HL-60 (cell line): ENCODE data around the gene SOBP.

Source experiments
- DNase-seq, 2 experiments: peaks; one replicate each; pipeline ENCODE4 v3.0.0-alpha.2; 2010 to 2020; ENCODE audit warnings: low read depth in 1 of 2, low spot score in 1 of 2
- H3K27ac ChIP-seq: fragments of 250-450 bp; sonication (Bioruptor Pico); replicated peaks from 2 replicates; pipeline ENCODE4 v1.5.1; 2020; ENCODE audit warnings: mild to moderate bottlenecking, moderate library complexity
- H3K27me3 ChIP-seq: fragments of 250-450 bp; sonication (Bioruptor Pico); 2 replicates; pipeline ENCODE4 v1.5.1; 2021; ENCODE audit warnings: mild to moderate bottlenecking, moderate library complexity; ENCODE audit not compliant: insufficient read depth, poor library complexity, severe bottlenecking
- H3K4me3 ChIP-seq: replicated peaks from 2 replicates; pipeline ENCODE4 v1.5.1; 2011; ENCODE audit warnings: mild to moderate bottlenecking, control low read depth, low read length; ENCODE audit not compliant: insufficient read depth
- GABPA ChIP-seq: IDR thresholded peaks from 2 replicates; pipeline ENCODE4 v1.6.1; 2012; ENCODE audit warnings: low read depth
- POLR2AphosphoS5 ChIP-seq: IDR thresholded peaks from 2 replicates; pipeline ENCODE4 v1.6.1; 2012; ENCODE audit warnings: low read depth
- SPI1 ChIP-seq: IDR thresholded peaks from 2 replicates; pipeline ENCODE4 v1.6.1; 2012; ENCODE audit warnings: low read depth, mild to moderate bottlenecking, borderline replicate concordance
- TF ChIP-seq, protein P1 (sequence below): IDR thresholded peaks from one replicate; pipeline ENCODE4 v1.5.1; 2011; ENCODE audit warnings: low read length, control low read depth, inconsistent platforms; ENCODE audit not compliant: insufficient read depth
- TF ChIP-seq, protein P2 (sequence below): IDR thresholded peaks from 2 replicates; pipeline ENCODE4 v1.6.1; 2012; ENCODE audit warnings: low read depth; ENCODE audit not compliant: insufficient replicate concordance

SOBP gene

DNA sequence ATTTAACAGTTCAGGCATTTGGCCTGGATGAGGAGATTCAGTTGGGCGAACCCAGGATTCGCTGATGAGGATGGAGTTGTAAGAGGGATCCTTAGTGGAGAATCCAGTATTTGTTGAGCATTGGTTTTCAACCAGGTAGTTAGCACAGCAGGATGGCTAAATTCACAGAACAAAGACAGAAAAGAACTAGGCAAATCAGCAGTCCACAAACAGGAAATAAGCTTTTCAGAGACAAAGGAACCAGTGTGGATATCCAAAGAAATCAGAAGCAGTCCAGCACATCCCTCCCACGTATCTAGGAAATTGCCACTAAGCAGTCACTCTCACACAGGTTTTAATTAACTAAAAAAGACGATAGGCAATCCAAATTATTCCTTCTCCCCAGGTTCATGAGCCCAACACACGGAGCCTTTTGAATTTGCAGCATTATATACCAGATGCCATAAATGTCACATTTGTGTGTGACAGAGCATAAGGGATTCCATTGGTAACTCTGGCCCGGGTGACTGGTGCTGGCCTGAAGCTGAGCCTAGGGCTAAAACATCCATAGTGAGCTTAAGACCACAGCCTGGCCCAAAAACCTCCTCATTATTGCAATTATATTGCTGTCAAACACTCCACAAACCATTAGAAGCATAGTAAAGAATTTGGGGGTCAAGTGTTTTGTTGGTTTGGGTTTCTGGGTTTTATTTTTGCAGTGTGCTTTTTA is 131.5 kb downstream of the SOBP start:
- TF ChIP-seq, protein P1, sequence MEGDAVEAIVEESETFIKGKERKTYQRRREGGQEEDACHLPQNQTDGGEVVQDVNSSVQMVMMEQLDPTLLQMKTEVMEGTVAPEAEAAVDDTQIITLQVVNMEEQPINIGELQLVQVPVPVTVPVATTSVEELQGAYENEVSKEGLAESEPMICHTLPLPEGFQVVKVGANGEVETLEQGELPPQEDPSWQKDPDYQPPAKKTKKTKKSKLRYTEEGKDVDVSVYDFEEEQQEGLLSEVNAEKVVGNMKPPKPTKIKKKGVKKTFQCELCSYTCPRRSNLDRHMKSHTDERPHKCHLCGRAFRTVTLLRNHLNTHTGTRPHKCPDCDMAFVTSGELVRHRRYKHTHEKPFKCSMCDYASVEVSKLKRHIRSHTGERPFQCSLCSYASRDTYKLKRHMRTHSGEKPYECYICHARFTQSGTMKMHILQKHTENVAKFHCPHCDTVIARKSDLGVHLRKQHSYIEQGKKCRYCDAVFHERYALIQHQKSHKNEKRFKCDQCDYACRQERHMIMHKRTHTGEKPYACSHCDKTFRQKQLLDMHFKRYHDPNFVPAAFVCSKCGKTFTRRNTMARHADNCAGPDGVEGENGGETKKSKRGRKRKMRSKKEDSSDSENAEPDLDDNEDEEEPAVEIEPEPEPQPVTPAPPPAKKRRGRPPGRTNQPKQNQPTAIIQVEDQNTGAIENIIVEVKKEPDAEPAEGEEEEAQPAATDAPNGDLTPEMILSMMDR = no peak
- no peak for TF ChIP-seq POLR2AphosphoS5
- no peak for TF ChIP-seq GABPA
- TF ChIP-seq, protein P2, sequence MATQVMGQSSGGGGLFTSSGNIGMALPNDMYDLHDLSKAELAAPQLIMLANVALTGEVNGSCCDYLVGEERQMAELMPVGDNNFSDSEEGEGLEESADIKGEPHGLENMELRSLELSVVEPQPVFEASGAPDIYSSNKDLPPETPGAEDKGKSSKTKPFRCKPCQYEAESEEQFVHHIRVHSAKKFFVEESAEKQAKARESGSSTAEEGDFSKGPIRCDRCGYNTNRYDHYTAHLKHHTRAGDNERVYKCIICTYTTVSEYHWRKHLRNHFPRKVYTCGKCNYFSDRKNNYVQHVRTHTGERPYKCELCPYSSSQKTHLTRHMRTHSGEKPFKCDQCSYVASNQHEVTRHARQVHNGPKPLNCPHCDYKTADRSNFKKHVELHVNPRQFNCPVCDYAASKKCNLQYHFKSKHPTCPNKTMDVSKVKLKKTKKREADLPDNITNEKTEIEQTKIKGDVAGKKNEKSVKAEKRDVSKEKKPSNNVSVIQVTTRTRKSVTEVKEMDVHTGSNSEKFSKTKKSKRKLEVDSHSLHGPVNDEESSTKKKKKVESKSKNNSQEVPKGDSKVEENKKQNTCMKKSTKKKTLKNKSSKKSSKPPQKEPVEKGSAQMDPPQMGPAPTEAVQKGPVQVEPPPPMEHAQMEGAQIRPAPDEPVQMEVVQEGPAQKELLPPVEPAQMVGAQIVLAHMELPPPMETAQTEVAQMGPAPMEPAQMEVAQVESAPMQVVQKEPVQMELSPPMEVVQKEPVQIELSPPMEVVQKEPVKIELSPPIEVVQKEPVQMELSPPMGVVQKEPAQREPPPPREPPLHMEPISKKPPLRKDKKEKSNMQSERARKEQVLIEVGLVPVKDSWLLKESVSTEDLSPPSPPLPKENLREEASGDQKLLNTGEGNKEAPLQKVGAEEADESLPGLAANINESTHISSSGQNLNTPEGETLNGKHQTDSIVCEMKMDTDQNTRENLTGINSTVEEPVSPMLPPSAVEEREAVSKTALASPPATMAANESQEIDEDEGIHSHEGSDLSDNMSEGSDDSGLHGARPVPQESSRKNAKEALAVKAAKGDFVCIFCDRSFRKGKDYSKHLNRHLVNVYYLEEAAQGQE = no peak
- H3K4me3 ChIP-seq = no peak overlapping the region
- no peak for DNase-seq

DNA sequence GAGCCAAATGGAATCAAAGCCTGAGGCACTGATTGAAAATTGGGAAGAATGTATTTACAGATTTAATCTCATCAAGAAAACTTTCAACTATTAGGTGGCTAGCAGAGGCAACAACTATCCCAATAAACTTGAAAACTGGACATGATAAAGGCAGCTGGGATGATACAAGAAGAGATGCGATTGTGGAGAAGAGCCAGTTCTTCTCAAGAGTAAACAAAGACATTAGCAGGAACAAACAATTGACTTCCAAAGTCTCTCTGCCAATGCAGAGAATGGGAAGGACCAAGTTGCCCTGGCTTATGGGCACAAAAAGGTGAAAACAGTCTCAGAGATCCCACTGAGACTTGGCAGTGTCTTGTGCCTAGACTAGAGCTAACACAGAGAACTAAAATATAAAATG is 132.4 kb downstream of the SOBP start:
- Histone ChIP-seq H3K27ac (no peak overlapping the region), H3K27me3 (no peaks in the 10 kb centered on the region), H3K4me3 (no peak overlapping the region)
- TF ChIP-seq POLR2AphosphoS5 (no peak), SPI1 (no peak), GABPA (no peak)
- TF ChIP-seq, protein P1 = no peak
- TF ChIP-seq, protein P2 = no peak
- no peak for DNase-seq

More for the DNA sequence above, 131.5 kb downstream of the SOBP start:
- no peak overlapping the region for H3K27ac ChIP-seq
- H3K27me3 ChIP-seq = no peaks in the 10 kb centered on the region

DNA sequence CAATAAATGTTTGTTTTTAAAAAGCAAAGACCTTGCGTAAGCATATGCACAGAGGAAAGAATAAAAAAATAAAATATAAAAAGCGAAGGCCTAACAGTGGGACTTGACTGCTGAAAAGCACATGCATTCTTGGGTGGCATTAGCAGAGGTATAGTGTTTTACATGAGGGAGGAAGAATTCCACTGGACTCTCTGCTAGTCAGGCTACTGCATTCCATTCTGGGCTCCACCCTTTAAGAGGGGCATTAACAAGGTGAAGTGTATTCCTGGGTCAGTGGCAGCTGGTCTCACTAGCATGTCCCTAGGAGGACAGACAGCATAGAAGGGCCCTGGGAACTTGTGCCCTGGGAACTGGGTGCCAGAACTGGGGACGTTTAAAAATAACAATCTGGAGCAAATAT is 134.1 kb downstream of the SOBP start:
- Histone ChIP-seq H3K4me3 (no peak overlapping the region), H3K27ac (no peak overlapping the region), H3K27me3 (no peaks in the 10 kb centered on the region)
- no peak for TF ChIP-seq SPI1
- no peak for TF ChIP-seq GABPA
- TF ChIP-seq, protein P1 = no peak
- TF ChIP-seq, protein P2 = no peak
- no peak for TF ChIP-seq POLR2AphosphoS5
- DNase-seq = no peak
